Measurements from ENCODE around the gene C1QA.

C1QA gene

GRCh38 chr1:22636353-22636752, at the start of gene C1QA:
C1QA (plus strand) TSS chr1:22636628; CDS start chr1:22637617, 989 bp downstream.
- Histone ChIP-seq H3K4me3 (peak within 1 kb of the TSS; percentile 60), H3K27ac (peak within 1 kb of the TSS in 1 of 2 donors; percentile 73)
- no peak for DNase-seq (ENCODE audit: low spot score)
- no peak for TF ChIP-seq CTCF (IDR thresholded peaks at IDR 0.05)

GRCh38 chr1:22587247-22587646, 49.2 kb upstream of the C1QA start:
- H3K27ac ChIP-seq = no peak overlapping the region
- no peak for TF ChIP-seq CTCF (IDR thresholded peaks at IDR 0.05)
- no peak for DNase-seq (ENCODE audit: low spot score)
- H3K4me3 ChIP-seq = no peak overlapping the region

GRCh38 chr1:22588899-22589422, 47.5 kb upstream of the C1QA start:
- DNase-seq (ENCODE audit: low spot score) = no peak
- TF ChIP-seq CTCF (IDR thresholded peaks at IDR 0.05) = no peak
- H3K4me3 ChIP-seq = no peak overlapping the region
- no peak overlapping the region for H3K27ac ChIP-seq

- Histone ChIP-seq H3K4me3 (no peak overlapping the region), H3K27ac (no peak overlapping the region)
- TF ChIP-seq CTCF (IDR thresholded peaks at IDR 0.05) = no peak
- no peak for DNase-seq (ENCODE audit: low spot score)
Measured at GRCh38 chr1:22591576-22591975, 44.9 kb upstream of the C1QA start.

- no peak for TF ChIP-seq CTCF (IDR thresholded peaks at IDR 0.05)
Measured at GRCh38 chr1:22592051-22592450, 44.4 kb upstream of the C1QA start.

GRCh38 chr1:22592919-22593790, 43.3 kb upstream of the C1QA start:
- no peak overlapping the region for H3K4me3 ChIP-seq
- no peak overlapping the region for H3K27ac ChIP-seq
- no peak for TF ChIP-seq CTCF (IDR thresholded peaks at IDR 0.05)
- DNase-seq (ENCODE audit: low spot score) = no peak

More at GRCh38 chr1:22592051-22592450, 44.4 kb upstream of the C1QA start:
- Histone ChIP-seq H3K4me3 (no peak overlapping the region), H3K27ac (no peak overlapping the region)
- no peak for DNase-seq (ENCODE audit: low spot score)

GRCh38 chr1:22594396-22594795, 42.0 kb upstream of the C1QA start:
- no peak overlapping the region for H3K4me3 ChIP-seq
- no peak for DNase-seq (ENCODE audit: low spot score)
- no peak for TF ChIP-seq CTCF (IDR thresholded peaks at IDR 0.05)
- no peak overlapping the region for H3K27ac ChIP-seq
